H1 (cell line): ENCODE measurements around the gene SCMH1.

ENCODE experiments used
- BACH1 ChIP-seq: IDR thresholded peaks from 2 replicates; pipeline ENCODE4 v1.6.1; 2012; ENCODE audit warnings: low read length, improper control_type of control experiment
- CBX5 ChIP-seq: fragments of 300-800, 300-1000 bp; sonication (generic); IDR thresholded peaks from 2 replicates; pipeline ENCODE4 v1.7.1; 2016; ENCODE audit warnings: antibody characterized with exemption, low read length, low read depth
- CHD2 ChIP-seq: IDR thresholded peaks from 2 replicates; pipeline ENCODE4 v1.6.1; 2012; ENCODE audit warnings: low read length, improper control_type of control experiment
- CTCF ChIP-seq, 3 experiments: IDR thresholded peaks; 1 replicate in 2 of 3; 2 replicates in 1 of 3; pipeline versions ENCODE4 v1.5.1 to v1.6.1; 2011; ENCODE audit warnings: low read length in 3 of 3, mild to moderate bottlenecking in 3 of 3, inconsistent platforms in 2 of 3, low read depth in 1 of 3, moderate library complexity in 1 of 3; ENCODE audit not compliant: insufficient read depth in 1 of 3; ENCODE audit errors: control extremely low read depth in 1 of 3
- EZH2 ChIP-seq: fragments of 200-600 bp; sonication (generic); IDR thresholded peaks from 2 replicates; pipeline ENCODE4 v1.7.1; 2012; ENCODE audit warnings: low read depth, mild to moderate bottlenecking, moderate library complexity, low read length, inconsistent platforms; ENCODE audit not compliant: severe bottlenecking
- GTF2F1 ChIP-seq: IDR thresholded peaks from 2 replicates; pipeline ENCODE4 v1.6.1; 2012; ENCODE audit warnings: low read depth, low read length, improper control_type of control experiment, borderline replicate concordance
- MAX ChIP-seq: IDR thresholded peaks from 2 replicates; pipeline ENCODE4 v1.6.1; 2012; ENCODE audit warnings: inconsistent platforms
- NRF1 ChIP-seq: IDR thresholded peaks from 2 replicates; pipeline ENCODE4 v1.6.1; 2011; ENCODE audit warnings: mild to moderate bottlenecking, low read depth, low read length, improper control_type of control experiment
- POLR2A ChIP-seq, 2 experiments: IDR thresholded peaks; 1 replicate in 1 of 2; 2 replicates in 1 of 2; pipeline ENCODE4 v1.6.1; 2011; ENCODE audit warnings: low read depth in 2 of 2, low read length in 2 of 2, mild to moderate bottlenecking in 2 of 2; ENCODE audit errors: control extremely low read depth in 1 of 2
- POLR2AphosphoS5 ChIP-seq: IDR thresholded peaks from 2 replicates; pipeline ENCODE4 v1.6.1; 2011; ENCODE audit warnings: low read depth, low read length
- SIN3A ChIP-seq, 2 experiments: IDR thresholded peaks in 1 of 2; conservative IDR thresholded peaks in 1 of 2; 2 replicates each; pipeline ENCODE4 v1.6.1; 2011 to 2012; ENCODE audit warnings: low read length in 2 of 2, improper control_type of control experiment in 1 of 2, low read depth in 1 of 2, mild to moderate bottlenecking in 1 of 2
- TF ChIP-seq, protein P1 (sequence below): IDR thresholded peaks from 2 replicates; pipeline ENCODE4 v1.6.1; 2011; ENCODE audit warnings: low read depth, mild to moderate bottlenecking, low read length; ENCODE audit not compliant: insufficient read depth

GRCh38 chr1:41138549-41138948 lies 103.6 kb downstream of the SCMH1 start:
- TF ChIP-seq POLR2A (IDR thresholded peaks at IDR 0.05; ENCODE audit: control extremely low read depth in 1 of 2, low read depth in 2 of 2, low read length in 2 of 2) (no peak), SIN3A (conservative IDR thresholded peaks at IDR 0.05 in 1 of 2, IDR thresholded peaks at IDR 0.05 in 1 of 2; ENCODE audit: low read depth in 1 of 2, low read length in 2 of 2) (no peak), CTCF (IDR thresholded peaks at IDR 0.05; ENCODE audit: control extremely low read depth in 1 of 3, insufficient read depth in 1 of 3, low read depth in 1 of 3, low read length in 3 of 3) (no peak), NRF1 (no peak), EZH2 (no peak), BACH1 (no peak), GTF2F1 (no peak), MAX (no peak), CBX5 (no peak), POLR2AphosphoS5 (no peak), CHD2 (no peak)
- TF ChIP-seq, protein P1, sequence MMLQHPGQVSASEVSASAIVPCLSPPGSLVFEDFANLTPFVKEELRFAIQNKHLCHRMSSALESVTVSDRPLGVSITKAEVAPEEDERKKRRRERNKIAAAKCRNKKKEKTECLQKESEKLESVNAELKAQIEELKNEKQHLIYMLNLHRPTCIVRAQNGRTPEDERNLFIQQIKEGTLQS: no peak
